ENCODE data around the gene UGT1A8. TPM values are rescaled to one million over a fixed set of nuclear protein-coding genes. Genes with fewer than 3 reads are reported as not detected.

Gene UGT1A8
- not detected in 2 replicates for total RNA-seq

GRCh38 chr2:233617476-233617875, at the start of gene UGT1A8:
Gene UGT1A8 (plus strand): TSS chr2:233617633. CDS start chr2:233617708, 75 bp downstream.

GRCh38 chr2:233636306-233636705, 18.9 kb downstream of the UGT1A8 start, which contains the start of gene UGT1A10:
Gene UGT1A10 (plus strand): TSS chr2:233636448. CDS start chr2:233636523, 75 bp downstream.

GRCh38 chr2:233671290-233672161, 54.1 kb downstream of the UGT1A8 start, which contains the start of gene UGT1A9:
Gene UGT1A9 (plus strand): TSS chr2:233671898. CDS start chr2:233671935, 37 bp downstream.

GRCh38 chr2:233681521-233682099, 64.2 kb downstream of the UGT1A8 start, which contains the start of gene UGT1A7:
Gene UGT1A7 (plus strand): TSS chr2:233681901. CDS start chr2:233681938, 37 bp downstream.

GRCh38 chr2:233692648-233693047, 75.2 kb downstream of the UGT1A8 start, which contains the start of gene UGT1A6:
Gene UGT1A6 (plus strand): TSS chr2:233692890. CDS start chr2:233693005, 115 bp downstream.

GRCh38 chr2:233712611-233713261, 95.3 kb downstream of the UGT1A8 start, which contains the start of gene UGT1A5:
Gene UGT1A5 (plus strand): TSS chr2:233712907. CDS start chr2:233712992, 85 bp downstream.

GRCh38 chr2:233718552-233718951, 101.1 kb downstream of the UGT1A8 start, which contains the start of gene UGT1A4:
Gene UGT1A4 (plus strand): TSS chr2:233718736. CDS start chr2:233718821, 85 bp downstream.

GRCh38 chr2:233728723-233729301, 111.4 kb downstream of the UGT1A8 start, which contains the start of gene UGT1A3:
Gene UGT1A3 (plus strand): TSS chr2:233729042. CDS start chr2:233729127, 85 bp downstream.

GRCh38 chr2:233760043-233760442, 142.6 kb downstream of the UGT1A8 start, which contains the start of gene UGT1A1:
Gene UGT1A1 (plus strand): TSS chr2:233760270. CDS start chr2:233760288, 18 bp downstream.

GRCh38 chr2:233778030-233778429, 160.6 kb downstream of the UGT1A8 start, which contains the start of gene MROH2A:
Gene MROH2A (plus strand): TSS chr2:233778330. CDS start chr2:233779359, 1,029 bp downstream.

Other genes with a start within 250 kb of the UGT1A8 start
- 46.6 and 48.2 TPM in 2 replicates for gene USP40, start 50.9 kb upstream of the UGT1A8 start, total RNA-seq
- gene UGT1A10, start 18.8 kb downstream of the UGT1A8 start, total RNA-seq = not detected in 2 replicates
- gene UGT1A9, start 54.3 kb downstream of the UGT1A8 start, total RNA-seq = not detected in 2 replicates
- gene UGT1A7, start 64.3 kb downstream of the UGT1A8 start, total RNA-seq = not detected in 2 replicates
- not detected in 2 replicates for gene UGT1A6, start 75.3 kb downstream of the UGT1A8 start, total RNA-seq
- not detected in 2 replicates for gene UGT1A5, start 95.3 kb downstream of the UGT1A8 start, total RNA-seq
- gene UGT1A4, start 101.1 kb downstream of the UGT1A8 start, total RNA-seq = not detected in 2 replicates
- gene UGT1A3, start 111.4 kb downstream of the UGT1A8 start, total RNA-seq = not detected in 2 replicates
- not detected in 2 replicates for gene UGT1A1, start 142.6 kb downstream of the UGT1A8 start, total RNA-seq
- not detected in 2 replicates for gene MROH2A, start 160.7 kb downstream of the UGT1A8 start, total RNA-seq
- 9.7 and 18.8 TPM in 2 replicates for gene HJURP, start 236.9 kb downstream of the UGT1A8 start, total RNA-seq